Gastrocnemius medialis (tissue), 4 donors: ENCODE data around the gene WFS1.

Source experiments
- POLR2A ChIP-seq, 2 donors: fragments of 450-650 bp; IDR thresholded peaks; one replicate each; pipeline ENCODE4 v1.6.1; 2017; ENCODE audit warnings: antibody characterized with exemption in 2 of 2, mild to moderate bottlenecking in 2 of 2, moderate library complexity in 2 of 2
- TF ChIP-seq, protein P1 (sequence below), 5 experiments: fragments of 450-650 bp in 3 of 5; fragments of 200-600 bp in 2 of 5; sonication (generic) in 2 of 5; IDR thresholded peaks in 4 of 5; conservative IDR thresholded peaks in 1 of 5; 1 replicate in 4 of 5; 2 replicates in 1 of 5; pipeline ENCODE4 v1.5.1; 2016 to 2019; ENCODE audit warnings: antibody characterized with exemption in 5 of 5, mild to moderate bottlenecking in 3 of 5, moderate library complexity in 3 of 5

GRCh38 chr4:6327220-6327917 lies 57.7 kb downstream of the WFS1 start:
- TF ChIP-seq, protein P1, sequence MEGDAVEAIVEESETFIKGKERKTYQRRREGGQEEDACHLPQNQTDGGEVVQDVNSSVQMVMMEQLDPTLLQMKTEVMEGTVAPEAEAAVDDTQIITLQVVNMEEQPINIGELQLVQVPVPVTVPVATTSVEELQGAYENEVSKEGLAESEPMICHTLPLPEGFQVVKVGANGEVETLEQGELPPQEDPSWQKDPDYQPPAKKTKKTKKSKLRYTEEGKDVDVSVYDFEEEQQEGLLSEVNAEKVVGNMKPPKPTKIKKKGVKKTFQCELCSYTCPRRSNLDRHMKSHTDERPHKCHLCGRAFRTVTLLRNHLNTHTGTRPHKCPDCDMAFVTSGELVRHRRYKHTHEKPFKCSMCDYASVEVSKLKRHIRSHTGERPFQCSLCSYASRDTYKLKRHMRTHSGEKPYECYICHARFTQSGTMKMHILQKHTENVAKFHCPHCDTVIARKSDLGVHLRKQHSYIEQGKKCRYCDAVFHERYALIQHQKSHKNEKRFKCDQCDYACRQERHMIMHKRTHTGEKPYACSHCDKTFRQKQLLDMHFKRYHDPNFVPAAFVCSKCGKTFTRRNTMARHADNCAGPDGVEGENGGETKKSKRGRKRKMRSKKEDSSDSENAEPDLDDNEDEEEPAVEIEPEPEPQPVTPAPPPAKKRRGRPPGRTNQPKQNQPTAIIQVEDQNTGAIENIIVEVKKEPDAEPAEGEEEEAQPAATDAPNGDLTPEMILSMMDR (IDR thresholded peaks at IDR 0.05 in 4 of 5, conservative IDR thresholded peaks at IDR 0.05 in 1 of 5), result peak; percentile 70 to 95 (median 92)
- TF ChIP-seq POLR2A (IDR thresholded peaks at IDR 0.05), result no peak
